Measurements from ENCODE around the gene C9orf43.
"Not testable (repeated sequence)": the region's sequence is repeated elsewhere in the genome, so short reads cannot be mapped to it uniquely, and the experiment has no call there.

Gene C9orf43

DNA sequence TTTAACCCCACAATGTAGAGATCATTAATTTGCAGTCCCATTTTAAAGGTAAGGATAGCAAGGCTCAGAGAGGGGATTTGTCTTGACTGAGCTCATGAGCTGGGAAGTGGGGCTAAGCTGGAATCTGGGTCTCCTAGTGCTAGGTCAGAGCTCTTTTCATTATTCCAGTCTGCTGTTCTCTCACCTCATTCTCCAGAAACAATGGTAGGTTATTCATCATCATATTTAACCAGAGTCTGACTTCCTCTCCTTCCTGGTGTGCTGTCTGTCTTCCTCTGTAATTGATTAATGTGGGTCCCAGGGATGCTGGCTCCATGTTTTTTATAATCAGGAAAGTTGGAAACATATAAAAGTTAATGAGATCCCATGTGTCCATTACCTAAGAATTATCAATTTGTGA is 20.6 kb downstream of the C9orf43 start:
- H3K36me3 ChIP-seq = no peaks in the 10 kb centered on the region
- no peak overlapping the region for H3K4me2 ChIP-seq
- H3K9me3 ChIP-seq (replicated peaks in 1 of 11) = no peaks in the 10 kb centered on the region
- no peak overlapping the region for H3K27ac ChIP-seq
- H3K9ac ChIP-seq = no peak overlapping the region
- no peak for TF ChIP-seq Cebpa-rat (IDR thresholded peaks at IDR 0.05)
- H3K4me3 ChIP-seq = no peak overlapping the region
- peaks cover 0 to 10% (median 0%) of the 10 kb centered on the region in 10 experiments; a peak in 6 of 20 replicates for H3K4me1 ChIP-seq
- H3K27me3 ChIP-seq = no peaks in the 10 kb centered on the region
- no peaks in the 10 kb centered on the region for H4K20me1 ChIP-seq

DNA sequence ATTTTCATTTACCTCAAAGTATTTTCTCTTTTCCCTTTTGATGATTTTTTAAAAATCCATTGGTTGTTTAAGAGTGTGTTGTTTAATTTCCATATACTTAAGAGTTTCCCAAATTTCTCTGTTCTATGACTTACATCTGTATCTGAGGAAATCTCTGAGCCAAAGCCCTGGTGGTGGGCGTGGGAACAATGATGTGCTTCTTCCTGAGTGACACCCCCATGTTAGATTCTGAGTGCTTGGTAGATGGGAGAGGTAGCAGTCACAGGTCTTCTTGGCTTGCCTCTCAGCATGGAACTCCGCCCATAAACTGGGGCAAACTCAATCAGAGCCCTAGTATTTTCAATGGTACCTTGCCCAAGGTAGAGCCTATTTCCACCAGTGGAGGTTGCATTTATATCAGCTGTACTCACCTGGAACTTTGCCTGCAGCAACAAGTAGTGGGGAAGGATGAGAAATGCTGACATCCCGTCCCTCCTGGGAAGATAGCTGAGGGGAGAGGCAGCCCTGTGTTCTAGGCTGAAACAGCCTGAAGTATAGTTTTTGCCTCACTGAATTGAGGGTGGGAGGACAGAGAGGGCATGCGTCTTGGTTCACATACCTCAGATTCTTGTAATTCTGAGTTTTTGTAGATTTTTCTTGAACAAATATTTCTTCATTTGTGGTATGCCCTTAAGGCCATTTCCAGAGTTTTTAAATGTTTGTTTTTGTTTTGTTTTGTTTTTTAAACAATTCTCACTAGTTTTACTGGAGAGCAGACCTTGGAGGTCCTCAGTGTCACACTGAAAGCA is 26.4 kb downstream of the C9orf43 start:
- H3K4me1 ChIP-seq = 0 out of 20 replicates have a peak, but pooled peaks cover 0 to 3% (median 0%) of the 10 kb centered on the region in 10 experiments
- H4K20me1 ChIP-seq = no peaks in the 10 kb centered on the region
- H3K27ac ChIP-seq = no peak overlapping the region
- no peaks in the 10 kb centered on the region for H3K36me3 ChIP-seq
- H3K9me3 ChIP-seq (replicated peaks in 1 of 11) = no peaks in the 10 kb centered on the region
- H3K4me2 ChIP-seq = no peak overlapping the region
- H3K4me3 ChIP-seq = no peak overlapping the region
- TF ChIP-seq Cebpa-rat (IDR thresholded peaks at IDR 0.05) = no peak
- H3K9ac ChIP-seq = no peak overlapping the region
- no peaks in the 10 kb centered on the region for H3K27me3 ChIP-seq

DNA sequence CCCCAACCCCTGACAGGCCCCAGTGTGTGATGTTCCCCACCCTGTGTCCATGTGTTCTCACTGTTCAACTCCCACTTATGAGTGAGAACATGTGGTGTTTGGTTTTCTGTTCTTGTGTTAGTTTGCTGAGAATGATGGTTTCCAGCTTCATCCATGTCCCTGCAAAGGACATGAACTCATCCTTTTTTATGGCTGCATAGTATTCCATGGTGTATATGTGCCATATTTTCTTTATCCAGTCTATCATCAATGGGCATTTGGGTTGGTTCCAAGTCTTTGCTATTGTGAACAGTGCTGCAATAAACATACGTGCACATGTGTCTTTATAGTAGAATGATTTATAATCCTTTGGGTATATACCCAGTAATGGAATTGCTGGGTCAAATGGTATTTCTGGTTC is 27.2 kb downstream of the C9orf43 start:
- not testable (repeated sequence) for H3K9me3 ChIP-seq (replicated peaks in 1 of 11); H3K27ac ChIP-seq; H3K4me3 ChIP-seq; H3K4me2 ChIP-seq; H3K36me3 ChIP-seq; H4K20me1 ChIP-seq; H3K4me1 ChIP-seq; H3K27me3 ChIP-seq; H3K9ac ChIP-seq

DNA sequence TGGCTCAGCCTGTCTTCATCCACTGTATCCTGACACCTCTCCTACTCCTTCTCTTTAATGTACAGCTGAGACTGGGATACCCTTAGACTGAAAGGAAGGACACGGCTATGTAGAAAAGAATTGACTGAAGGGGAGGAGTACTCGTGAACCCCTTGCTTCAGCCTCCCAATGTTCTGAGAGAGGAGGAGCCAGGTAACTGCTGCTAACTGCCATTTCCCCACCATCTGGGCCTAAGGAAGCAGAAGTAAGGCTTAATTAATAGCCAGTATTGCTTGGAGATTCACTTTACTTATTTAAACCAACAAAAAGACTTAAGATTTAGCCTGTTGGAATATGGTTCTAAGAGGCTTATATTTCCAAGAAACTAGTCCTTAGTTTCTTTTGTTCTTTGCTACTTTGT is 34.2 kb downstream of the C9orf43 start:
- Histone ChIP-seq H3K4me3 (no peak overlapping the region), H3K9me3 (replicated peaks in 1 of 11) (no peaks in the 10 kb centered on the region), H3K27me3 (no peaks in the 10 kb centered on the region), H3K4me2 (peak overlapping the region in 6 of 11 experiments; percentile 3 to 59 (median 22); a peak in 7 of 22 replicates), H3K27ac (peak overlapping the region in 1 of 11 experiments; percentile 0; a peak in 3 of 22 replicates), H3K9ac (0 out of 22 replicates have a peak overlapping the region, but pooled peaks of 1 of the 11 experiments have one; percentile 1), H3K36me3 (no peaks in the 10 kb centered on the region), H4K20me1 (no peaks in the 10 kb centered on the region), H3K4me1 (peaks cover 9 to 36% (median 24%) of the 10 kb centered on the region in 10 experiments; a peak in 18 of 20 replicates)
- no peak for TF ChIP-seq Cebpa-rat (IDR thresholded peaks at IDR 0.05)

DNA sequence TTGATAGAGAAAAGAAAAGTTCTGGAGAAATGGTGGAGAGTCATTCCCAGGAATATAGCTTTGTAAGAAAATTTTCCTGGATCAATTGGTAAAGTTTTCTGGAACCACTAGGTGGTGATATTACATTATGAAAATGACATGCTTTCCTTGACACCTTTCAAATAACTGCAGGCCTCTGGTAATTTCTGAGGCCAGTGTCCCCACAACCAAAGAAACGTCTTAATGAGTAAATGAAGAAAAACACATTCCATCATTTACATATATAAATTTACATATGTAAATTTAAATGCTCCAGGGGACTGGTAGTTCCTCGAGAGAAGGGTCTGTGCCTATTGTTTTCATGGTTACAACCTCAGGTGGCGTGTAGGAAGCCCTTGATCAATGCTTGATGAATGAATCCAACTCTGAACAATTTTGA is 35.8 kb downstream of the C9orf43 start:
- no peak overlapping the region for H3K4me3 ChIP-seq
- H3K36me3 ChIP-seq = no peaks in the 10 kb centered on the region
- no peaks in the 10 kb centered on the region for H3K27me3 ChIP-seq
- peaks cover 9 to 36% (median 24%) of the 10 kb centered on the region in 10 experiments; a peak in 18 of 20 replicates for H3K4me1 ChIP-seq
- no peaks in the 10 kb centered on the region for H4K20me1 ChIP-seq
- TF ChIP-seq Cebpa-rat (IDR thresholded peaks at IDR 0.05) = no peak
- peak overlapping the region in 2 of 11 experiments; percentile 20 to 29; a peak in 1 of 22 replicates for H3K9ac ChIP-seq
- no peak overlapping the region for H3K27ac ChIP-seq
- no peaks in the 10 kb centered on the region for H3K9me3 ChIP-seq (replicated peaks in 1 of 11)
- H3K4me2 ChIP-seq = peak overlapping the region in 2 of 11 experiments; percentile 23 to 25; a peak in 4 of 22 replicates

DNA sequence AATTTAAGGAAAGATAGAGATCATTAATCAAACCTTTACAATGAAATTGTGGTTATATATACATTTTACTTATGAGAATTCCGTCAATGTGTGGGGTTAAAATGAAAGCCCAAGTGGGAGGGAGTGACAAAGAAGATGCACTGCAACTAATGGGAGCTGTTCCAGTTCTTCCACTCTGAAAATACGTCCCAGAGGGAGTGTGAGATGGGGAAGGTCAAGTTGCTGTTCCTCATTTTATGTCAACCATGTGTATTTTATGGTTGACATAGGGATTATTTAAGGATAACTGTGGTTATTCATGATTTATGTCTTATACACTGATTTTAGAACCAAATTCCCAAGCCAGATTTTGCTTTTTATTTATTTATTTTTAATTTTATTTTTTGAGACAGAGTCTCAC is 38.8 kb downstream of the C9orf43 start:
- TF ChIP-seq Cebpa-rat (IDR thresholded peaks at IDR 0.05) = no peak
- Histone ChIP-seq H4K20me1 (no peaks in the 10 kb centered on the region), H3K4me3 (no peak overlapping the region), H3K36me3 (no peaks in the 10 kb centered on the region), H3K27me3 (no peaks in the 10 kb centered on the region), H3K9ac (no peak overlapping the region), H3K4me1 (peaks cover 12 to 34% (median 24%) of the 10 kb centered on the region in 10 experiments; a peak in 18 of 20 replicates), H3K27ac (no peak overlapping the region), H3K9me3 (replicated peaks in 1 of 11) (no peaks in the 10 kb centered on the region), H3K4me2 (peak overlapping the region in 9 of 11 experiments; percentile 1 to 44 (median 17); a peak in 8 of 22 replicates)

DNA sequence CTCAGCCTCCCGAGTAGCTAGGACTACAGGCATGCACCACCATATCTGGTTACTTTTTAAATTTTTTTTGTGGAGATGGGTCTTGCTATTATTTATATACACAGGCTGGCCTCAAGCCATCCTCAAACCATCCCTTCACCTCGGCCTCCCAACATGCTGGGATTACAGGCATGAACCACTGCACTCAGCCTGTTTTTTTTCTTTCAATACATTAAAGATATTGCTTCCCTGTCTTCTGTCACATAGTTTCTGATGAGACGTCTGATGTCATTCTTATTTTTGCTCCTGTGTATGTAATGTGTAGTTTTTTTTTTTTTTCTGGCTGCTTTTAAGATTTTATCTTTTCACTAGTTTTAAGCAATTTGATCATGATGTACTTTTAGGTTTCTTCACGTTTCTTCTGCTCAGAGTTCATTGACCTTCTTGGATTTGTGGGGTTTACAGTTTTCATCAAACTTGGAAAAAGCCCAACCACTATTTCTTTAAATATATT is 41.6 kb downstream of the C9orf43 start:
- no peaks in the 10 kb centered on the region for H4K20me1 ChIP-seq
- peaks cover 6 to 40% (median 27%) of the 10 kb centered on the region in 10 experiments; a peak in 19 of 20 replicates for H3K4me1 ChIP-seq
- H3K27me3 ChIP-seq = no peaks in the 10 kb centered on the region
- no peak for TF ChIP-seq Cebpa-rat (IDR thresholded peaks at IDR 0.05)
- H3K9me3 ChIP-seq (replicated peaks in 1 of 11) = no peaks in the 10 kb centered on the region
- H3K27ac ChIP-seq = no peak overlapping the region
- H3K9ac ChIP-seq = no peak overlapping the region
- H3K4me2 ChIP-seq = no peak overlapping the region
- no peaks in the 10 kb centered on the region for H3K36me3 ChIP-seq
- no peak overlapping the region for H3K4me3 ChIP-seq

DNA sequence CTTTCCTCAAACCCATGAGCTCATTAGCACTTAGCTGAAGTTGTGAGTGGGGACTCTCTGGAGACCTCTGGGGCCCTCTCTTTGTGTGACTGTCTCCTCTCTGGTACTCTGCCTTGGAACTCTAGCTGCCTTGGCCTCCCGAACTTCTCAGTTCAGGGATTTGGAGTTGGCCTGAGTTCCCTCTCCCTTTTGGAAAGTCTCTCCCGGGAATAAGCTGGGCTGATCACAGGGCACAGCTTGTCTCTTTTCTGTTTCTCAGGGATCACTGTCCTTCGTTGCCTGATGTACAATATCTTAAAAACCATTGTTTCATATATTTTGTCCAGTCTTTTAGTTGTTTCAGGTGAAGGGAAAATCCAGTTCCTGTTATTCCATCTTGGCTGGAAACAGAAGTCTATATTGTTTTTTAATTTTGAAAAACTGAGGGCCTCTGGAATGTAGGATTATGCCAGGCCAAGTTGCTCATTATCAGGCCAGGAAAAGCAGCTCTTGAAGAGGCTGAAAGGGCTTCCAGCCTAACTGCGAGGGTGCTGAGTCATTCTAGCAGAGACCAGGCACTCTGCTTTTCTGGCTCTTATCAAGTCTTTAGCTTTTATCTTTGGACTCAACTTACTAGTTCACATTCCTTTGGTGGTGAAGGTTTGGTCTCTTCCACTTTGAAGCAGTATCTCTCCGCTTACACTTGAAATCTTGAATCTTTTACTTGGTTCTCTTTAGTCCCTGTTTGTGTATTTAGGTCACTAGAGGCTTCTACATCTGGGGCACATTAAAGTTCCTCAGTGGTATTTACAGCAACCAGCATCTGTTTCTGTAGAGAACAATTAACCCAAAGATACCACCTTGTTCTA is 44.6 kb downstream of the C9orf43 start:
- Histone ChIP-seq H3K9ac (peak overlapping the region in 1 of 11 experiments; percentile 14; a peak in 1 of 22 replicates), H3K4me2 (peak overlapping the region in 10 of 11 experiments; percentile 0 to 62 (median 30); a peak in 15 of 22 replicates), H3K27me3 (no peaks in the 10 kb centered on the region), H3K27ac (peak overlapping the region in 8 of 11 experiments; percentile 1 to 56 (median 26); a peak in 11 of 22 replicates), H3K9me3 (replicated peaks in 1 of 11) (no peaks in the 10 kb centered on the region), H3K36me3 (no peaks in the 10 kb centered on the region), H3K4me1 (peaks cover 5 to 32% (median 17%) of the 10 kb centered on the region in 10 experiments; a peak in 19 of 20 replicates), H3K4me3 (no peak overlapping the region), H4K20me1 (no peaks in the 10 kb centered on the region)
- no peak for TF ChIP-seq Cebpa-rat (IDR thresholded peaks at IDR 0.05)

DNA sequence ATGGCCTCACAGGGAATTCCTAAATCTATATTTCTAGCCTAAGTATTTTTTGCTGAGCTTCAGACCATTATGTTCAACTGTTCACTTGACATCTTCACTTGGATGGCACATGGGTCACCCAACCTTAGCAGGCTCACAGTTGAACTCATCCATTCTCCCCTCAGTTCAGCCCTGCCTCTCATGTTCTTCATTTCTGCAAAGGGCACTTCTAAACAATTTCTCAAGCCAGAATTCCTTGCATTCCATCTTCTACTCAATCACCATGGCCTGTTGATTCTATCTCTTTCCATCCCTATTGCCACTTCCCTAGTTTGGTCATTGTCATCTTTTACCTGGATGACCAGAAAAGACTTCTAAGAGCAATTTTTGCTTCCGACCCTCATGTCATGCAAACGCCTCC is 45.7 kb downstream of the C9orf43 start:
- H3K27ac ChIP-seq = 0 out of 22 replicates have a peak overlapping the region, but pooled peaks of 1 of the 11 experiments have one; percentile 56
- no peak overlapping the region for H3K9ac ChIP-seq
- no peak overlapping the region for H3K4me3 ChIP-seq
- no peaks in the 10 kb centered on the region for H3K9me3 ChIP-seq (replicated peaks in 1 of 11)
- no peaks in the 10 kb centered on the region for H3K36me3 ChIP-seq
- peaks cover 5 to 32% (median 17%) of the 10 kb centered on the region in 10 experiments; a peak in 19 of 20 replicates for H3K4me1 ChIP-seq
- TF ChIP-seq Cebpa-rat (IDR thresholded peaks at IDR 0.05) = no peak
- H4K20me1 ChIP-seq = no peaks in the 10 kb centered on the region
- H3K27me3 ChIP-seq = no peaks in the 10 kb centered on the region
- peak overlapping the region in 5 of 11 experiments; percentile 8 to 62 (median 53); a peak in 7 of 22 replicates for H3K4me2 ChIP-seq

All from BLaER1 treated with 17β-estradiol and CSF1 and Interleukin-3, amounts not matched to agents 10 nM and 100 nM (cell line).